Fibroblast of the conjunctiva (primary cell): ENCODE results near the gene POLD4.

Experiments used
- DNase-seq: peaks from one replicate; pipeline ENCODE4 v3.0.0-alpha.2; 2010; ENCODE audit warnings: low read depth

POLD4 gene

DNA sequence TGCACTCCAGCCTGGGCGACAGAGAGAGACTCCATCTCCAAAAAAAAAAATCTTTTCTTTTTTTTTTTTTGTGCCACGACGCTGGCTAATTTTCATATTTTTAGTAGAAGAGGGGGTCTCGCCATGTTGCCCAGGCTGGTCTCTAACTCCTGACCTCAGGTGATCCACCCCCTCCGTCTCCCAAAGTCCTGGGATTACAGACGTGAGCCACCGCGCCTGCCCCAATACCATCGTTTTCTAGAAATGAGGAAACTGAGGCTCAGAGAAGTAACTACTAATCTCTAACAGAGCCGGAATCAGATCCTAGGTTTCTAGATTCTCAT, 36.5 kb downstream of the POLD4 start:
- no peak for DNase-seq

DNA sequence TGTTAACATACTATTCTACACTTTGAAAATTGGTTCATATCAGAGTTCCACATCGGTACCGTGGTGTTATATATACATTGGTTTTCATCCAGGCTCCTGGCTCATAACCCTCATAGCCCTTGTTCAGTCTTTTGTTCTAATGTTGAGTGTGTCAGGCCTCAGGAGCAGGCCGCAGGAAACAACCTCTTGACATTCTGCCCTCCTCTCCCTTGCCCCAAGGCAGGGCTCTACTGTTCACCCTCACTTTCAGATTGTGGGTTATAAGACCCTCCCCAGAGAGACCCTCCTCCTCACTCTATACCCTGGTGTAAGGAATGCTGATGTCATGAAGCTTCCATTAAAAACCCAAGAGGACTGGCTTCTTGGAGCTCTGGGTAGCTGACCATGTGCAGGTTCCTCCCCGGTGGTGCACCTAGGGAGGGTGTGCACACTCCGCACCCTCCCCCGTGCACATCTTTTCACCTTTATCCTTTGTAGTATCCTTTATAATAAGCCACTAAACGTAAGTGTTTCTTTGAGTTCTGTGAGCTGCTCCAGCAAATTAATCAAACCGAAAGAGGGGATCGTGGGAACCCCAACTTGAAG, 37.9 kb downstream of the POLD4 start:
- no peak for DNase-seq

DNA sequence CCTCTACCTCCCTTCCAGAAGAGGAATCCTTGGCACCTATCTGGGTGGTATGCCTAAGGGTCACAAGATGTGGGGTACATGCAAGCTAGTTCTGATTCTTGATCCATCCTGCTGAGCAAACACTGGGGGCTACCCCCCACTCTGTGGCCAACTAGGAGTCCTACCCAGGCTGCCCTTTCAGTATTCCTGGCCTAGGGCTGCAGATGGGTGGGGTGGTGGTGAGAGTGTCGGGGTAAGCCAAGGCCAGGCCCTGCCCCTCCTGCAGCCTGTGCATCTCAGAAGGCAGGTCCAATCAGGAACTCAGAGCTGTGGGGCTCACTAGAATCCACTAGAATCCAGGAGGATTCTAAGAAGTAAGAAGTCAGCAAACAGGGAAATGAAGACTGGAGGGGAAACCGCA, 39.1 kb downstream of the POLD4 start:
- no peak for DNase-seq

DNA sequence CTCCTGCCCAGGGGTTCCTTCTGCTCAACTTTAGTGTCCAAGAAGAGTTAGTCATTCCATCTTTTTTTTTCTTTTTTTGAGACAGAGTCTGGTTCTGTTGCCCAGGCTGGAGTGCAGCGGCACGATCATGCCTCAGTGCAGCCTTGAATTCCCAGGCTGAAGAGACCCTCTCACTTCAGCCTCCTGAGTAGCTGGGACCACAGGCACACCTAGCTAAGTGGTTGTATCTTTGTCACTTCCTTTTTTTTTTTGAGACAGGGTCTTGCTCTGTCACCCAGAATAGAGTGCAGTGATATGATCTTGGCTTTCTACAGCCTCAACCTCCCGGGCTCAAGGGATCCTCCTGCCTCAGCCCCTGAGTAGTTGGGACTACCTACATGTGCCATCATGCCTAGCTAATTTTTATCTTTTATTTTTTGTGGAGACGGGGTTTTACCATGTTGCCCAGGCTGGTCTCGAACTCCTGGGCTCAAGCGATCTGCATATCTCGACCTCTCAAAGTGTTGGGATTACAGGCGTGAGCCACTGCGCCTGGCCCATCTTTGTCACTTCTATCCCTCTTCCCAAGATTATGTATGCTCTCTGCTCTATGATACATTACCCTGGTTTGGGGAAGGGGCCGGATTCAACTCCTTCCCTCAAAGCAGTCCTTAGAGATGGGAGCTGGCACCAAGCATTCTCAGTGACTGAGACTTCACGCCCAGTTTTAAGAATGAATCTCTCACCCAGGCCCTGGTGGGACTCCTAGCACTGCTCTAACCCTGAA, 40.0 kb downstream of the POLD4 start:
- DNase-seq: no peak

DNA sequence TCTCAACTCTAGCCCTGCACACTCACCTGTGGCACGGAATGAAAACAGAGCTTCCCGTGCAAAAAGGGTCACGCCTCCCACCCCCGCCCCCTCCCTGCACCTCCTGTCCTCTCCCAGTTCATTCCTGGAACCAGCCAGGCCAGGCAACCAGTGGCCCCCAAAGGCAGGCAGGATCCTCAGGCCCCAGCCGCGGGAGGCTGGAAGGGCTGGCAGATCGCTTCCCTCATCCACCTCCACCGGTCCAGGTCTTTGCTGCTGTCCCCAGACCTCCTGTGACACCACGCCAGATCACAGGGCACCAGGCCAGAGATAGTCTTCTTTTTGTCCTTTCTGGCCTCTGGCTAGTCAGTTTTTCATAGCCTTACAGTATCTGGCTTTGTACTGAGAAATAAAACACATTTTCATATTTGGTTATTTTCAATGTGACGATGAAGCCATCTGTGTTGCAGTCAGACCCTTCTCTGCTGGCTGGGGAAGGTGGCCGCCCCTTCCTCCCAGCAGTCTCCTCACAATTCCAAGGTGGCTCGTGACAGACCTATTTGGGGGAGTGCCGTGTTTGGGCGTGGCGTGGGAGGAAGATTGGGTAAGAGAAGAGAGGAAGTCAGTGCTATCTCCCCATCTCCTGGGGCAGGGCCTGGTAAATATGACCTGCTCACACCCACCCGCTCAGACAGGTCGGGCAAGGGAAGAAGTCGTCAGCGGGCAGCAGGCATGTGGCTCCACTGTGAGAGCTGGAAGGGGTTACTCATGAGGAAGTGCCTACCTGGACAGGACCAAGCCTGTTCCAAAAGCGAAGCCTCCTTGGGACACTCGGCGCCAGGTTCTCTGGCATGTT, 40.9 kb downstream of the POLD4 start:
- DNase-seq: no peak

DNA sequence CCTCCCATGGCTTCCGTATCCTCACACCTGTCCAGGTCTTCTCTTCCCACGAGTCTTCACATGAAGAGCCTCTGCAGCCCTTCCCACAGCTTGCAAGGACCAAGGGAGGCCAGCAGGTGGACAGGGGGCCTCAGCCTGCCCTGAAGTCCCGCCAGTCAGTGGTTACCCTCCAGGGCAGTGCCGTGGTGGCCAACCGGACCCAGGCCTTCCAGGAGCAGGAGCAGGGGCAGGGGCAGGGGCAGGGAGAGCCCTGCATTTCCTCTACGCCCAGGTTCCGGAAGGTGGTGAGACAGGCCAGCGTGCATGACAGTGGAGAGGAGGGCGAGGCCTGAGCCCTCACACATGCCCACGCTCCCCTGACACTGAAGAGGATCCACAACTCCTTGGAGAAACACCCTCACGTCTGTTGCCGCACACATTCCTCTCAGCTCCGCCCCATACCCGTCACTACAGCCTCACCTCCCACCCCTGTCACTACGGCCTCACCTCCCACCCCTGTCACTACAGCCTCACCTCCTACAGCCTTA, 41.7 kb downstream of the POLD4 start:
- DNase-seq: no peak

DNA sequence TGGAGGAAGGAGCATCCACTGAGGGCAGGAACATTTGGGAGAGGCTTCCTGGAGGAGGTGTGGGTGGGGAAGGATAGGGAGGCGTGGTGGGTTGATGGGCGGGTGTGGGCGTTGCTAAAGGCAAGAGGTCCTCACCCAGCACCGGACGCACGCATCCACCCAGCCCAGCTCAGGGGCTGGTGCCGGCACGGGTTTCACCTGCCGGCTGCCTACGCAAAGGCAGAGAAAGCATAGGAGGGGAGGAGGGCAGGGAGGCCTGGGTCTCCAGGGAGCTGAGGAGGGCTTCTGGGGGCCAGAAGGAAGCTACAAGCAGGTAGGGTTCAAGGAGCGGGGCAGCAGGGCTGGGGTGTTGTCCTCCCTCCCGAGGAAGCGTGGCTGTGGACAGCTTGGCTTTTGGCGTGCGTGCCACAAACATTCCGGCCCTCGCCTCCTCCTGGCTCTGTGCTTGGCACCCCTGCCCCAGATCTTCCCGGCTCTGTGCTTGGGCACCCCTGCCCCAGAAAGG, 42.2 kb downstream of the POLD4 start:
- DNase-seq: no peak

DNA sequence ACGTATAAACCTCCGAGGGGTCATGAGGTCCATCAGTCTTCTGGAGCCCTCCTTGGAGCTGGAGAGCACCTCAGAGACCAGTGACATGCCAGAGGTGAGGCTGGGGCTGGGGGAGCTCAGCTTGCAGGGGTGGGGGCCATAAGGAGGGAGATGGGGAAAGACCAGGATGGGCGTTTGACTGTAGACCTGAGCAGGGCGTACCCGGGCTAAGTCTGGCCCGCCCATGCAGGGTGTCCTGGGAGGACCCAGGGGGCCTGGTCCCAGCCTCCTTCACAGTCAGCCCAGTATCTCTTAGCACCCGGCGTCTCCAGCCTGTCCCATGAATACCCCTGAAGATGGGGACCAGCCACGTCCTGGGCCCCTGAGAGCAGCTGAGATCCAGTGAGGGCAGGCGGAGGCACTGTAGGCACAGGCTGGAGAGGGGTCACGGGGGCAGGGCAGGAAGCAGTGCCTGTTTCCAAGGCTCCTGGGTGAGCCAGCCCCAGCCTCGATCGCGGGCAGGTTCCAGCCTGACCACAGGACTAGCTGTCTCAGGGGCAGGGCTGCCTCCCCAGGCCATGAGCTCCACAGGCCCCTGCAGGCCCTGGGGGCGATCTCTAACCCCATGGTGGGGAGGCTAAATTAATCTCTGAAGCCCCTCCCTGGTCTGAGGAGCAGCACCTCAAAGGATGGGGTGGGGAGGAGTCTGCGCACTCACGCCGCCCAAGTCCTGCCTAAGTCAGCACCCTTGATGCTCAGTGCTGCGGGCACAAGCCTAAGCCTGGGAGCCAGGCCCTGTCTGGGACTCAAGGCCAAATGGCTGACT, 42.9 kb downstream of the POLD4 start:
- no peak for DNase-seq

DNA sequence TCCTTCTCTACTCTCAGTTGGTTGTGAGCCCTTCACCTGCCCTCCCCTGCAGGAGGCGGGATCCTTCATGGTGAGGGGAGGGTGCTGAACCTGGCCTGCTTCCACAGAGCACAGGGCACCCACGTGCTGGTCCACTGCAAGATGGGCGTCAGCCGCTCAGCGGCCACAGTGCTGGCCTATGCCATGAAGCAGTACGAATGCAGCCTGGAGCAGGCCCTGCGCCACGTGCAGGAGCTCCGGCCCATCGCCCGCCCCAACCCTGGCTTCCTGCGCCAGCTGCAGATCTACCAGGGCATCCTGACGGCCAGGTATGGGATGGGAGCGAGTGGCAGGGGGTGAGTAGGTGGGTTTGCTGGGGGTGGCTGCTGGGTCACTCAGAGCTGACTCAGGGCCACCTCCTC, 43.7 kb downstream of the POLD4 start:
- DNase-seq: no peak

DNA sequence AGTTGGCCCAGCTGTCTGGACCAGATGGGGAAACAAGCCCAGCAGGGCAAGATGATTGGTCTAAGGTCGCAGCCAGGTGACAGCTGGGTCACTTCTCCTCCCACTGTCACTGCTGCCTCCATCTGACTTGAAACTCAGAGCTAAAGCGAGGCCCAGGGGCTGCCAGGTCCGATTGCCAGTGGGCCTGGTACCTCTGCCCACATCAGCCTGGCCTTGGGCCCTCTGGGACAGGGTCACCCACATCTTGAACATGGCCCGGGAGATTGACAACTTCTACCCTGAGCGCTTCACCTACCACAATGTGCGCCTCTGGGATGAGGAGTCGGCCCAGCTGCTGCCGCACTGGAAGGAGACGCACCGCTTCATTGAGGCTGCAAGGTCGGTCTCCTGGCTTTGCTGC, 44.2 kb downstream of the POLD4 start:
- no peak for DNase-seq

DNA sequence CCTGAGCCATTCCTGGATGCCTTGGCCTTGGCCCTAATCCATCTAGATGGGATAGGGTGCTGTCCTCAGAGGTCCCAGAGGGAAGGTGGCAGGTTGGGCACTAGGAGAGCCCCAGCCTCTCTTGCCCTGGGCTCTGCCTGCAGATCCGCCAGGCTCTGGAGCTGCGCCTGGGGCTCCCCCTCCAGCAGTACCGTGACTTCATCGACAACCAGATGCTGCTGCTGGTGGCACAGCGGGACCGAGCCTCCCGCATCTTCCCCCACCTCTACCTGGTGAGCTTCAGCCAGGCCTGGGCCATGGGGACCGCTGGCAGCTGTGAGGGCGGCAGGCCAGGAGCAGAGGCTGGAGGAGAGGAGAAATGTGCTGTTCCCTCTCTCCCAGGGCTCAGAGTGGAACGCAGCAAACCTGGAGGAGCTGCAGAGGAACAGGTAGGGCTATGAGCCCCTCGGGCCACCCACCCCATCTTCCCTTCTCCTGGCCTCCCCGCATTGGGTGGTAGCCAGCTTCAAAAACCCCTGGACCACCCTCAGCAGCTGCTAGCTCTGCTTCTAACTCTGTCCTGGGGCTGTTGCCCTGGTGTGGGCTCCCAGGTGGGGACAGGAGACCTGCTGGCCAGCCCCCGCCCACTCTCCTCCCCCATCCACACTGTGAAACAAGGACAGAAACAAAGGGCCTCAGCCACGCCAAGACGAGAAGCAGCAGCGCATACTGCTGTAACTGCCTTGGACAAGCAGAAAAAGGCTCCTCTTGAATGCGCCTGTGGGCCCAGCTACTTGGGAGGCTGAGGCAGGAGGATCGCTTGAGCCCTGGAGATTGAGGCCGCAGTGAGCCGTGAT, 45.1 kb downstream of the POLD4 start:
- no peak for DNase-seq

DNA sequence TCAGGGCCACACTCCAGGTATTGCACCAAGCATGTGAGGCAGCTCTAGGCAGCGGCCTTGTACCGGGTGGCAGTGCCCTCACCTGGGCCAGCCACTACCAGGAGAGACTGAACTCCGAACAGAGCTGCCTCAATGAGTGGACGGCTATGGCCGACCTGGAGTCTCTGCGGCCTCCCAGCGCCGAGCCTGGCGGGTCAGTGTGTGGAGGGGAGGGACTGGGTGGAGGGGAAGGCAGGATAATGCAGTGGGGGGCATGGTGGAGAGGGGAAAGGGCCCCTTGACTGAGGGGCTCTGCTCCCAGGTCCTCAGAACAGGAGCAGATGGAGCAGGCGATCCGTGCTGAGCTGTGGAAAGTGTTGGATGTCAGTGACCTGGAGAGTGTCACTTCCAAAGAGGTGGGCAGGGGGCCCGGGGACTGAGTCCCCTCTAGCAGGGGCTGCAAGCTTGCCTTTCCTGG, 45.8 kb downstream of the POLD4 start:
- no peak for DNase-seq

DNA sequence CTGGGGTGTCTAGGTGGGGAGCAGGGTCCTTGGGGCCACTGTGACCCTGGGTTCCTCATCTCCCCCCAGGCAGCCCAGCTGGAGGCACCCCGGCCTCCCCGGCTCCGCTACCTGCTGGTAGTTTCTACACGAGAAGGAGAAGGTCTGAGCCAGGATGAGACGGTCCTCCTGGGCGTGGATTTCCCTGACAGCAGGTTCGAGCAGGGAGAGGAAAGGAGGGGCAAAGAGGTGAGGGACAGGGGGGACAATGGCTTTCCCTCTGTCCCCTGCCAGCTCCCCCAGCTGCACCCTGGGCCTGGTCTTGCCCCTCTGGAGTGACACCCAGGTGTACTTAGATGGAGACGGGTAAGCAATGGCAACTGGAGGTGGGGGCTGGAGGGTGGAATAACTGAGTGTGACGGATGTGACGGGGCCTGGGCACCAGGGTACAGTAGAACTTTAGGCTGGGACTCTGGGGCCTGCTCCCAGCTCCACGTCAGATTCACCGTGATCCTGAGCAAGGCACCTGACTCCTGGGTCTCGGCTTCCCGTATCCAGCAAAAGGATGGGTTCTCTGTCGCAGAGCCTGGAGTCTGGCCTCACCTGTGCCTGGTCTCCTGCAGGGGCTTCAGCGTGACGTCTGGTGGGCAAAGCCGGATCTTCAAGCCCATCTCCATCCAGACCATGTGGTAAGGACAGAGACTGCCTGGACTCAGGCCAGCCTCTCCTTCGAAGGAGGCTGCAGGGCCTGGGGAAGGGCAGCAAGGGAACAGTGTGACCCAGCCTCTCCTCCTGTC, 46.4 kb downstream of the POLD4 start:
- no peak for DNase-seq

DNA sequence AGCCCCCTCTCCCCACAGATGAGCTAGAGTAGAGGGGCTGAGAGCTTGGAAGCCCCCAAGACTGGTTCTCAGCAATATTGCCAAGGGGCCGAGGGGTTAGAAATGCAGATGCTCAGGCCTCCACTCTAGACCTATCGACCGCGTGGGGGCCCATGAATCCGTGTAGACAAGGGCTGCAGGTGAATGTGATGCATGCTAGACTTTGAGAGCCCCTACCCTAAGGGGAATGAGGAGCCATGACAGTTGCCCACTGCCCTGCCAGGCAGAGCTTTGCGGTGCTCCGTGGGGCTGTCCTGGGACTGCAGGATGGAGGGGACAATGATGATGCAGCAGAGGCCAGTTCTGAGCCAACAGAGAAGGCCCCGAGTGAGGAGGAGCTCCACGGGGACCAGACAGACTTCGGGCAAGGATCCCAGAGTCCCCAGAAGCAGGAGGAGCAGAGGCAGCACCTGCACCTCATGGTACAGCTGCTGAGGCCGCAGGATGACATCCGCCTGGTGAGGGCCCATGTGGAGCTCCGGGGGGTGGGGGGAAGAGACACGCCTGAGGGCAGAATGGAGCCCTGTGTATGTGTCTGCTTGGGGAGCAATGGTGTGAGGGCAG, 48.7 kb downstream of the POLD4 start:
- DNase-seq: no peak

DNA sequence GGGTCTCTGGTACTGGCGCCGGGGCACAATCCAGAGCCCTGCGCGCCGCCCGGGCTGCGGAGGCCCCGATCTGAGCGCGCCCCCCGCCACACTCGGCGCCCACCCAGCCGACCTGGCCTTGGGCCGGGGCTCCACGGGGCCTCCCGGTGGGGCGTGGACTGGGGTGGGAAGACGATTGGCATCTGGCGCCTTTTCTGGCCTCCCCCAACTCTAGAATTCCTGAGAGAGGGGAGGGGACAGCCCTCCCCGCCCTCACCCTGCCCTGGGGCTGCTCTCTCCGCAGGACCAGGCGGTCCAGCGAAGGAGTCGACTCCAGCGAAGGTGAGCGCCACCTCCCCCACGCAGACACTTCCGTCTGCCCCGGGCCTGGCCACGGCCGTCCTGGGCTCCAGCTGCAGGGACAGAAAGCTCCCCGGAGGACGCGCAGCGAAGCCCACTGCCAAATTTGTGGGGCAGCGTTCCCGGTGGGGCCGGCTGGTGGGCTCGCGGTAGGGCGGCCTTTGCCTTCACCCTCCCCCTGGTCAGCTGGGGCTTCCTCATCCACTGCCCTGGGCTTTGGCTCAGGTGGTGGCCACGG, 49.4 kb downstream of the POLD4 start:
- DNase-seq: no peak

DNA sequence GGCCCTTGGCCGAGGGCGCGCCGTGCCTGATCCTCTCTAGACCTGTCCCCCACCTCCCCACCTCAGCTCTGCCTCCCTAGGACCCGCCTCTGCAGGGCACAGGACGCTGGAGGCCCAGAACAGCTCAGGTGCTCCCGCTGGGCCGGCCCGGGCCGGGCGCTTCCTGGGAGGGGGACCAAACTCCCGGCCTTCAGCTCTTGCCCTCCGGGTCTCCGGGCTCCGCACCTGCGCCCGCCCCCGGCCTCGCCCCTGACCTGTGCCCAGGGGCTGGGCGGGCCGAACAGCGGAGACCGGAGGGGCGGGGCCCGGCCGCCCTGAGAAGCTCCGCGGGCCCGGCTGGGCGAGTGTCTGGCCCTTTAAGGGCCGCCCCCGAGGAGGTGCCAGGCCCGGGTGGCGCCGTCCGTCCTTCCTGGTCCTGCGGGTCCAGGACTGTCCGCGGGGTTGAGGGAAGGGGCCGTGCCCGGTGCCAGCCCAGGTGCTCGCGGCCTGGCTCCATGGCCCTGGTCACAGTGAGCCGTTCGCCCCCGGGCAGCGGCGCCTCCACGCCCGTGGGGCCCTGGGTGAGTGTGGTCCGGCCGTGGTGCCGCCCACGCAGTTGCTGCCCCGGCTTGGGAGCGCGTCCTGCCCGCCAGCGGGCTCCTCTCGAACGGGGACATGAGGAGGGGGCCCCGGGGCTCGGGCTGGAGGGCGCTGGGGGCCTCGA, 50.1 kb downstream of the POLD4 start, which contains the start of gene SSH3:
TSS of gene SSH3 (plus strand) at position 399 of the 703 bp plus-strand sequence. CDS start at position 495, 96 bp downstream.
- no peak for DNase-seq

DNA sequence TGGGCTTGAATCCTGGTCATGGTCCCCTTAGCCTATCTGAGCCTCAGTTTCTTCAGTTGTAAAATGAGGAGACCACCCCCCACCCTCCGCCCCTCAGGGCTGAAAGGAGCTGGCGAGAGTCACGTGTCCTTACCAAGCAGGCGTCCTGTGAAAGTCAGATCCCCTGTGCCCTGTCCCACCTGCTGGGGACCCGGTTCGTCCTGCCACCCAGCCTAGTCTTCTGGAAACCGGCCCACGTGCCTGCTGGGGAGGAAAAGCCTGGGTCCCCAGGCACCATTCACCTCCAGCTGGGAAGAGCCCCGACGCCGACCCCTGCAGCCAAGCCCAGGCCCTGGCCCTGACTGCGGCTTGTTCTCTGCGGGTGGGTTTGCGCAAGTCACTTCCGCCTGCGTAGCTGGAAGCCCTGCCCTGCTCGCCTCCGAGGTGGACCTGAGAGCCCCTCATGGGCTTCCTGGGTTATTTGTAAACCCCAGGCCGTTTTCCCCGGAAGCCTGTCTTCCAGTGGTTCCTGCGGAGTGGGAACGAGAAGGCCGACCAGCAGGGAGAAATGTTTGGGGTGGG, 50.7 kb downstream of the POLD4 start:
- DNase-seq: no peak

DNA sequence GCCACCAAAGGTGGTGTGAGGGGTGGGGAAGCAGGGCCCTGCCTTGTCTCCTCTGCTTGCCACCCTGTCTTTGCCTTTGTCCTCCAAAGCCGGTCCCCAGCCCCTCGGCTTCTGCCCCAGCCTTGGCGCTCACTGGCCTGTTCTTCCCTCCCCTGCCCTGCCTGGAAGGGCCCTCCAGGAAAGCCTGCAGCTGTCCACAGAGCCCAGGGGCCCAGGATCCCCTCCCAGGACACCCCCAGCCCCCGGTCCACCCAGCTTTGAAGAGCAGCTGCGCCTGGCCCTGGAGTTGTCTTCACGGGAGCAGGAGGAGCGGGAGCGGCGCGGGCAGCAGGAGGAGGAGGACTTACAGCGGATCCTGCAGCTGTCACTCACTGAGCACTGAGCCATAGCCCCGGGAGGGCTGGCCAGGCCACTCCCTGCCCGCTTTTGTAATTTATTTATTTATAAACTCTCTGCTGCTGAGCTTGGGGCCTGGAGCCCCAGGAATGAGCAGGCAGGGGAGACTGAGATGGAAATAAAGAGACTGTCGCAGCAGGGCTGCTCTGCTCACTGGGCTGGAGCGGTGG, 51.3 kb downstream of the POLD4 start:
- DNase-seq: no peak
